Panc1 (cell line): ENCODE results near the gene CLBA1. TPM values are rescaled to one million over a fixed set of nuclear protein-coding genes. Genes with fewer than 3 reads are reported as not detected.

Experiments
- ATAC-seq: fragments of 200-7000 bp; cut with Tn5 transposase; 2 replicates; pipeline ENCODE4 v1.9.1; 2020; ENCODE audit warnings: mild to moderate bottlenecking, moderate library complexity
- BruUV-seq: library from RNA; stranded (reverse); fragments of 400-500 nt; replicated peaks from 2 replicates; lab custom pipeline; 2021; lab: Mats Ljungman, UMichigan
- CTCF ChIA-PET: fragments of 300-600 bp; sonication (Branson Sonifier 250); formaldehyde crosslinking; loops from one replicate; lab custom pipeline; 2022; ENCODE audit warnings: antibody characterized with exemption; lab: Charles Lee
- POLR2A ChIA-PET: fragments of 300-600 bp; sonication (Branson Sonifier 250); formaldehyde crosslinking; loops from one replicate; lab custom pipeline; 2022; ENCODE audit warnings: antibody characterized with exemption; lab: Charles Lee
- DNase-seq: peaks from one replicate; pipeline ENCODE4 v3.0.0-alpha.2; 2010; ENCODE audit warnings: low read depth, low spot score
- H3K27ac ChIP-seq: 2 replicates; pipeline ENCODE4 v1.5.1; 2011; ENCODE audit warnings: mild to moderate bottlenecking, low read length, inconsistent platforms
- H3K27me3 ChIP-seq: fragments of 200-500 bp; sonication (Bioruptor generic); 2 replicates; pipeline ENCODE4 v1.6.0; 2014; ENCODE audit warnings: low read length, inconsistent platforms; ENCODE audit not compliant: control insufficient read depth, insufficient read depth
- H3K36me3 ChIP-seq: fragments of 200-500 bp; sonication (Bioruptor generic); 2 replicates; pipeline ENCODE4 v1.5.1; 2014; ENCODE audit warnings: inconsistent platforms, mild to moderate bottlenecking, low read length, moderate library complexity; ENCODE audit not compliant: control insufficient read depth, insufficient read depth
- H3K4me1 ChIP-seq: 2 replicates; pipeline ENCODE4 v1.5.1; 2011; ENCODE audit warnings: inconsistent platforms, mild to moderate bottlenecking, low read length, moderate library complexity; ENCODE audit not compliant: control insufficient read depth, insufficient read depth
- H3K4me3 ChIP-seq, 2 experiments: 2 replicates each; pipeline ENCODE4 v1.5.1; 2011 to 2012; ENCODE audit warnings: low read depth in 2 of 2, low read length in 2 of 2, mild to moderate bottlenecking in 2 of 2, inconsistent platforms in 1 of 2, moderate library complexity in 1 of 2
- H3K9me3 ChIP-seq: fragments of 200-500 bp; sonication (Bioruptor generic); 2 replicates; pipeline ENCODE4 v1.5.1; 2014; ENCODE audit warnings: low read depth, mild to moderate bottlenecking, inconsistent platforms, low read length, moderate library complexity; ENCODE audit not compliant: control insufficient read depth, insufficient read depth
- POLR2AphosphoS5 ChIP-seq: IDR thresholded peaks from 2 replicates; pipeline ENCODE4 v1.6.1; 2012; ENCODE audit warnings: mild to moderate bottlenecking, low read depth, low read length, moderate library complexity
- SIN3A ChIP-seq: IDR thresholded peaks from 2 replicates; pipeline ENCODE4 v1.6.1; 2012; ENCODE audit warnings: low read depth, mild to moderate bottlenecking, low read length, moderate library complexity, borderline replicate concordance; ENCODE audit not compliant: insufficient read depth
- TCF7L2 ChIP-seq: IDR thresholded peaks from 2 replicates; pipeline ENCODE4 v1.6.1; 2011; ENCODE audit warnings: mild to moderate bottlenecking, low read depth, low read length, inconsistent platforms
- in situ Hi-C: cut with HindIII; loops from 2 replicates; pipeline ENCODE4 v1.10.0; 2016; ENCODE audit warnings: low sequenced_read_pairs, low pct_unique_long_range_greater_than_20kb
- intact Hi-C: fragments of 100-400 bp; cut with micrococcal nuclease; formaldehyde crosslinking; loops from one replicate; pipeline ENCODE4 v1.10.0; 2022; ENCODE audit not compliant: unreplicated experiment
- total RNA-seq: library from RNA; stranded (reverse); gene quantifications from one replicate; pipeline ENCODE4 v1.2.1, GENCODE V29; 2021; ENCODE audit not compliant: unreplicated experiment
- TF ChIP-seq, protein P1 (sequence below): fragments of 450-650 bp; IDR thresholded peaks from 2 replicates; pipeline ENCODE4 v1.5.1; 2017; ENCODE audit warnings: mild to moderate bottlenecking
- TF ChIP-seq, protein P2 (sequence below), 2 experiments: IDR thresholded peaks; 2 replicates each; pipeline ENCODE4 v1.6.1; 2011 to 2012; ENCODE audit warnings: low read depth in 2 of 2, control low read depth in 1 of 2, low read length in 1 of 2, mild to moderate bottlenecking in 1 of 2, moderate library complexity in 1 of 2; ENCODE audit not compliant: insufficient read depth in 1 of 2

The CLBA1 gene
- total RNA-seq, 1 experiment from 2014 or later = 13.8 TPM

DNA sequence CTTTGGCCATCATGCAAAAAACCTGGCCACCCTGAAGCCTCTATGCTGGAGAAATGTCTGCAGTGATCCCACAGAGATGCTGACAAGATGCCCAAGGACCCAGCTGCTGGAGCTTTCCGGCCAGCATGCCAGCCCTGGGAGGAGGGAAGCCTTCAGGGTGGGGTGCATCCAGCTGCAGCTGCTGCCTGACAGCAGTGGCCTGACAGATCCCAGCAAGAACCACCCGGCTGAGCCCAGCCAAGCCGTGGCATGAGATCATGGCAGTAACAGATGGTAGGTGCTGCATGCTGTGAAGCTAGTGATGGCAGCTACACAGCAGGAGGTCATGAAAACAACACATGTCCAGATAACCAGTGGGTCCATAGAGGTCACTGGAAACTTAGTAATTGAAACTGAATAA is 13.8 kb downstream of the CLBA1 start:
- H3K27me3 ChIP-seq = no peaks in the 10 kb centered on the region
- intact Hi-C loops (no loop called here), in situ Hi-C loops (no loop called here)
- BruUV-seq = no TSS peak
- POLR2A ChIA-PET = no interaction called here
- H3K4me1 ChIP-seq = no peaks in the 10 kb centered on the region
- no peaks in the 10 kb centered on the region for H3K36me3 ChIP-seq
- CTCF ChIA-PET = no interaction called here
- ATAC-seq = no peak
- no peak for DNase-seq
- no peak overlapping the region for H3K27ac ChIP-seq
- TF ChIP-seq TCF7L2 = no peak
- TF ChIP-seq, protein P1, sequence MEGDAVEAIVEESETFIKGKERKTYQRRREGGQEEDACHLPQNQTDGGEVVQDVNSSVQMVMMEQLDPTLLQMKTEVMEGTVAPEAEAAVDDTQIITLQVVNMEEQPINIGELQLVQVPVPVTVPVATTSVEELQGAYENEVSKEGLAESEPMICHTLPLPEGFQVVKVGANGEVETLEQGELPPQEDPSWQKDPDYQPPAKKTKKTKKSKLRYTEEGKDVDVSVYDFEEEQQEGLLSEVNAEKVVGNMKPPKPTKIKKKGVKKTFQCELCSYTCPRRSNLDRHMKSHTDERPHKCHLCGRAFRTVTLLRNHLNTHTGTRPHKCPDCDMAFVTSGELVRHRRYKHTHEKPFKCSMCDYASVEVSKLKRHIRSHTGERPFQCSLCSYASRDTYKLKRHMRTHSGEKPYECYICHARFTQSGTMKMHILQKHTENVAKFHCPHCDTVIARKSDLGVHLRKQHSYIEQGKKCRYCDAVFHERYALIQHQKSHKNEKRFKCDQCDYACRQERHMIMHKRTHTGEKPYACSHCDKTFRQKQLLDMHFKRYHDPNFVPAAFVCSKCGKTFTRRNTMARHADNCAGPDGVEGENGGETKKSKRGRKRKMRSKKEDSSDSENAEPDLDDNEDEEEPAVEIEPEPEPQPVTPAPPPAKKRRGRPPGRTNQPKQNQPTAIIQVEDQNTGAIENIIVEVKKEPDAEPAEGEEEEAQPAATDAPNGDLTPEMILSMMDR = no peak
- TF ChIP-seq, protein P2, sequence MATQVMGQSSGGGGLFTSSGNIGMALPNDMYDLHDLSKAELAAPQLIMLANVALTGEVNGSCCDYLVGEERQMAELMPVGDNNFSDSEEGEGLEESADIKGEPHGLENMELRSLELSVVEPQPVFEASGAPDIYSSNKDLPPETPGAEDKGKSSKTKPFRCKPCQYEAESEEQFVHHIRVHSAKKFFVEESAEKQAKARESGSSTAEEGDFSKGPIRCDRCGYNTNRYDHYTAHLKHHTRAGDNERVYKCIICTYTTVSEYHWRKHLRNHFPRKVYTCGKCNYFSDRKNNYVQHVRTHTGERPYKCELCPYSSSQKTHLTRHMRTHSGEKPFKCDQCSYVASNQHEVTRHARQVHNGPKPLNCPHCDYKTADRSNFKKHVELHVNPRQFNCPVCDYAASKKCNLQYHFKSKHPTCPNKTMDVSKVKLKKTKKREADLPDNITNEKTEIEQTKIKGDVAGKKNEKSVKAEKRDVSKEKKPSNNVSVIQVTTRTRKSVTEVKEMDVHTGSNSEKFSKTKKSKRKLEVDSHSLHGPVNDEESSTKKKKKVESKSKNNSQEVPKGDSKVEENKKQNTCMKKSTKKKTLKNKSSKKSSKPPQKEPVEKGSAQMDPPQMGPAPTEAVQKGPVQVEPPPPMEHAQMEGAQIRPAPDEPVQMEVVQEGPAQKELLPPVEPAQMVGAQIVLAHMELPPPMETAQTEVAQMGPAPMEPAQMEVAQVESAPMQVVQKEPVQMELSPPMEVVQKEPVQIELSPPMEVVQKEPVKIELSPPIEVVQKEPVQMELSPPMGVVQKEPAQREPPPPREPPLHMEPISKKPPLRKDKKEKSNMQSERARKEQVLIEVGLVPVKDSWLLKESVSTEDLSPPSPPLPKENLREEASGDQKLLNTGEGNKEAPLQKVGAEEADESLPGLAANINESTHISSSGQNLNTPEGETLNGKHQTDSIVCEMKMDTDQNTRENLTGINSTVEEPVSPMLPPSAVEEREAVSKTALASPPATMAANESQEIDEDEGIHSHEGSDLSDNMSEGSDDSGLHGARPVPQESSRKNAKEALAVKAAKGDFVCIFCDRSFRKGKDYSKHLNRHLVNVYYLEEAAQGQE (IDR thresholded peaks at IDR 0.05; ENCODE audit: insufficient read depth in 1 of 2, low read depth in 2 of 2, low read length in 1 of 2) = no peak
- TF ChIP-seq POLR2AphosphoS5 = no peak
- no peak for TF ChIP-seq SIN3A
- H3K9me3 ChIP-seq = no peaks in the 10 kb centered on the region; the same call in 1 of the 2 replicates
- no peak overlapping the region for H3K4me3 ChIP-seq

GRCh38 chr14:105005329-105005928 is 19.8 kb downstream of the CLBA1 start:
- Histone ChIP-seq H3K4me3 (no peak overlapping the region), H3K36me3 (peaks cover 7% of the 10 kb centered on the region; the same call in 1 of the 2 replicates), H3K27me3 (no peaks in the 10 kb centered on the region), H3K4me1 (no peaks in the 10 kb centered on the region), H3K9me3 (no peaks in the 10 kb centered on the region), H3K27ac (no peak overlapping the region)
- in situ Hi-C loops = no loop called here
- peak; percentile 40 for ATAC-seq
- CTCF ChIA-PET = no interaction called here
- no peak for DNase-seq
- TF ChIP-seq TCF7L2 (no peak), POLR2AphosphoS5 (no peak; the same call in 1 of the 2 replicates), SIN3A (no peak)
- TF ChIP-seq, protein P1 = no peak
- intact Hi-C loops = no loop called here
- POLR2A ChIA-PET = no interaction called here
- BruUV-seq = no TSS peak
